GM21360 (cell line): Measurements from ENCODE around the gene SDR42E1.
"Not testable (repeated sequence)": the region's sequence is repeated elsewhere in the genome, so short reads cannot be mapped to it uniquely, and the experiment has no call there.

Experiments used
- ATAC-seq: cut with Tn5 transposase; IDR thresholded peaks from one replicate; pipeline ENCODE4 v1.9.1; 2021; ENCODE audit warnings: mild to moderate bottlenecking, moderate library complexity; ENCODE audit not compliant: unreplicated experiment

The SDR42E1 gene

DNA sequence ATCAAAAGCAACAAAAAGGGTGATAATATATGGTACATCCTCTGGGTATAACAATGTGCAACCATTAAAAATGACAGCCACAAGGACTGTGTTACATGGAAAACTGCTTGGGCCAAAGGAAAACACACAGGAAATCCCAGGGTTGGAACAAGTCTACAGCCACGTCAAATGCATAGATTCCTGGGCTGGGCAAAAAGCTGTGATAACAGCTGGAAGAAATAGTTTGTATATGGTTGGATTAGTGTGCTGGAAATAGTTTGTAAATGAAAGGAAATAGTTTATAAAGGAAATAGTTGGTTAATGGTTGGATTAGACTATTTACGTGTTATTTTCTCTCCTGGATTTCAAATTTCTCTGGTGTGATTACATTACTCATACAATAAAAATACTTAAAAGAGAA lies 26.4 kb upstream of the SDR42E1 start:
- no peak for ATAC-seq

- ATAC-seq: no peak
Observed at GRCh38 chr16:82037251-82037650, 26.0 kb upstream of the SDR42E1 start.

GRCh38 chr16:82034981-82035612 lies 23.8 kb upstream of the SDR42E1 start, which contains the start of gene HSD17B2:
Gene HSD17B2, plus strand, starts transcription at chr16:82035253. Its CDS starts 172 bp downstream, at chr16:82035425.
- no peak for ATAC-seq

GRCh38 chr16:82033683-82034300 lies 22.5 kb upstream of the SDR42E1 start:
- no peak for ATAC-seq

GRCh38 chr16:82033006-82033405 lies 21.7 kb upstream of the SDR42E1 start:
- ATAC-seq: no peak

- ATAC-seq: no peak
Observed at GRCh38 chr16:82031116-82032084, 20.1 kb upstream of the SDR42E1 start.

DNA sequence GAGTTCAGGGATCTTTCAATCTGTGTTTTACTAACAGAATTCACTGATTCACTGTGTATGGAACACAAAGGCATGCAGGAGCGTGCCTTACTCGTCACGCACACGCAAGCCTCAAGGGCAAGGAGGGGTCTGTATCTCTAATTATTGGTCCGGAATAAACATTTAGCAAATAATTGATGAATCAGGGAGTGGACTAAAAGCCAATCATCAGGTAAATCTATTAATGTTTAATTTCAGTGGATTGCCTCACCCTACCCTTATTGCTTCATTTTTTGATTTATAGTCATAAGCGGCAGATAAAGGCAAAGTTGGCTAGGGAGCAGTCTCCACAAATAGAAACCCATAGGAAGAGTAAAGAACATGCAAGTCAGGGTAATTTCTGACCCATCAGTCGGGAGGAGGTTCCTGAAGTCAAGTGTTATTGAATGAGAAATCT lies 16.4 kb upstream of the SDR42E1 start:
- no peak for ATAC-seq

DNA sequence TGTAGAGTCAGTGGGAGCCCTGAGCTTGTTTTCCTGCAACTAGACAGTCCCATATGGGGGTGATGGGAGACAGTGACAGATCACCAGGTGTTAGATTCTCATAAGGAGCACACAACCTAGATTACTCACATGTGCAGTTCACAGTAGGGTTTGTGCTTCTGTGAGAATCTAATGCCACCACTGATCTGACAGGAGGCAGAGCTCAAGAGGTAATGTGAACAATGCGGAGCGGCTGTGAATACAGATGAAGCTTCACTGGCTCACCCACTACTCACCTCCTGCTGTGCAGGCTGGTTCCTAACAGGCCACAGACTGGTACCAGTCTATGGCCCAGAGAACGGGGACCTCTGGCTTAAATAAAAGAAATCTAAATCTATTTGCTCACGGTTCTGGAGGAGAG lies 13.6 kb upstream of the SDR42E1 start:
- no peak for ATAC-seq

DNA sequence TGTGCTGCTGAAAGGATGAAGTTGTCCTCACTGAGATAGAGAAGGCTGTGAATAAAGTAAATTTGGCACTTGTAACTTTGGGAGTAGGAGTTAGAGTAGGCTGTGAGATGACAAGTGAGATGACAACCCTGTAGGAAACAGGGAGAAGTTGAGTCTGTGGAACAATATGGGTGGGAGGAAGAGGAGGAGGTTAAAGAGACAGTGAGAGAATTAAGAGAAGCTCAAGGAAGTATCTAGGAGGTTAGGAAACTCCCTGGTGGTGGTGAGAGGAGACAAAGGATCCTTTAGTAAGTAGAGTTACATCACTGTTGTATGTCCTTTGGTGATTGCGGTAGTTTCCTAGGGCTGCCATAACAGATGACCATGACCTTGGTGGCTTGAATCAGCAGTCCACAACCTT lies 13.0 kb upstream of the SDR42E1 start:
- no peak for ATAC-seq

DNA sequence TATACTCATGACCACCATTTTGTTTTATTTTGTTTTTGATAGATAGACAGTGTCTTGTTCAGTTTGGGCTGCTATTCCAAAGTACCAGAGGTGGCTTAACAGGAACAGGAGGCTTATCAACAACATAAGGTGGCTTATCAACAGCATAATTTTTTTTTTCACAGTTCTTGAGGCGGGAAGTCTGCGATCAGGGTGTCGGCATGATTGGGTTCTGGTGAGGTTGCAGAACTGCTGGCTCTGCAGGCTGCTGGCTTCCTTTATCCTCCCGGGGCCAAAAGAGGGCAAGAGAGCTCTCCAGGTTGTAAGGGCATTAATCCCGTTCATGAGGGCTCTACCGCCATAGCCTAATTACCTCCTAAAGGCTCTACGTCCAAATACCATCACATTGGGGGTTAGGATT lies 11.9 kb upstream of the SDR42E1 start:
- no peak for ATAC-seq

- ATAC-seq: no peak
Observed at GRCh38 chr16:82020051-82020450, 8.8 kb upstream of the SDR42E1 start.

GRCh38 chr16:82019535-82019934 lies 8.3 kb upstream of the SDR42E1 start:
- no peak for ATAC-seq

- ATAC-seq: no peak
Observed at GRCh38 chr16:82017911-82018568, 6.8 kb upstream of the SDR42E1 start.

GRCh38 chr16:82016964-82017363 lies 5.7 kb upstream of the SDR42E1 start:
- ATAC-seq: no peak

DNA sequence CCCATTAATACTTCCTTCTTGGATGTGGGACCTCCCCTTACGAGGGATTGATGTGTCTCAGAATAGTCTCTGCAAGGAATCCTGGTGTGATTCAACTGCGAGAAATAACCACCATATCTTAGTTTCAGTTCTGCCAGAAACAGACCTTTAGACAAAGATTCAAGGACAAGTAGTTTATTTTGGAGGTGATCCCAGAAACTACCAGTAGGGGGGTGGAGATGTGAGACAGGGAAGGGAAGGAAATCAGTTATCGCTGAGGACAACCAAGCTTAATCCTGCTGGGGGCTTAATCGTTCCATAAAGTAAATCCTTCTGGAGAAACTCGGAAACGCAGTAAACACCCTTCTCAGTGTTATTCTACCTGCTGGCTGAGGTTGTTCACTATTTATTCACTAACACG lies 5.0 kb upstream of the SDR42E1 start:
- no peak for ATAC-seq

GRCh38 chr16:82013139-82013538 lies 1.9 kb upstream of the SDR42E1 start:
- ATAC-seq: no peak

DNA sequence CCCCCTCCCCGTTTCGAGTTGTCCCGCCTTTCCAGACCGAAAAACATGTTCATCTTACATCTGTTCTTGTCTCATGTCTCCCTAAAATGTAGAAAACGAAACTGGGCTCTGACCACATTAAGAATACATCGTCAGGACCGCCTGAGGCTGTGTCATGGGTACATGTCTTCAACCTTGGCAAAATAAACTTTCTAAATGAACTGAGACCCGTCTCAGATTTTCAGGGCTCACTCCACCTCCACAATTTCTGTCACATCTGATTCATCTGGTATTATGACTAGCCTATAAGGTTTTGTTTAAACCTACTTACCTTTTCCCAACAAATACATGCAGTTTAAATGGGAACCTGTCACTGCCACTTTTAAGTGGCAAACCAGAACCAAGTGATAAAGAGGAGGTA lies 621 bp downstream of the SDR42E1 start:
- no peak for ATAC-seq

DNA sequence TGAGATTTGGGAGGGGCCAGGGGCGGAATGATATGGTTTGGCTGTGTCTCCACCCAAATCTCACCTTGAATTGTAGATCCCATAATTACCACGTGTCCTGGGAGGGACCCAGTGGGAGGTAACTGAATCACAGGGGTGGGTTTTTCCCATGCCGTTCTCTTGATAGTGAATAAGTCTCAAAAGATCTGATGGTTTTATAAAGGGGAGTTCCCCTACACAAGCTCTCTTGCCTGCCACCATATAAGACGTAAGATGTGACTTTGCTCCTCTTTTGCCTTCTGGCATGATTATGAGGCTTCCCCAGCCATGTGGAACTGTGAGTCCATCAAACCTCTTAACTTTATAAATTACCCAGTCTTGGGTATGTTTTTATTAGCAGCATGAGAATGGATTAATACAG lies 1.5 kb downstream of the SDR42E1 start:
- not testable (repeated sequence) for ATAC-seq

DNA sequence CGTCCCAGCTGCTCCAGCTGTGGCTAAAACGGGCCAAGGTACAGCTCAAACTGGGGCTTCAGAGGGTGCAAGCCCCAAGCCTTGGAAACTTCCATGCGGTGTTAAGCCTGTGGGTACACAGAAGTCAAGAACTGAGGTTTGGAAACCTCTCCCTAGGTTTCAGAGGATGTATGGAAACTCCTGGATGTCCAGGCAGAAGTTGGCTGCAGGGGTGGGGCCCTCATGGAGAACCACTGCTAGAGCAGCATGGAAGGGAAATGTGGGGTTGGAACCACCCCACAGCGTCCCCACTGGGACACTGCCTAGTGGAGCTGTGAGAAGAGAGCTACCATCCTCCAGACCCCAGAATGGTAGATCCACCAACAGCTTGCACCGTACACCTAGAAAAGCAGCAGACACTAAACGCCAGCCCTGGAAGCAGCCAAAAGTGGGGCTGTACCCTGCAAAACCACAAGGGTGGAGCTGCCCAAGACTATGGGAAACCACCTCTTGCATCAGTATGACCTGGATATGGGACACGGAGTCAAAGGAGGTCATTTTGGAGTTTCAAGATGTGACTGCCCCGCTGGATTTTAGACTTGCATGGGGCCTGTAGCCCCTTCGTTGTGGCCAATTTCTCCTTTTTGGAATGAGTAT lies 2.2 kb downstream of the SDR42E1 start:
- no peak for ATAC-seq

DNA sequence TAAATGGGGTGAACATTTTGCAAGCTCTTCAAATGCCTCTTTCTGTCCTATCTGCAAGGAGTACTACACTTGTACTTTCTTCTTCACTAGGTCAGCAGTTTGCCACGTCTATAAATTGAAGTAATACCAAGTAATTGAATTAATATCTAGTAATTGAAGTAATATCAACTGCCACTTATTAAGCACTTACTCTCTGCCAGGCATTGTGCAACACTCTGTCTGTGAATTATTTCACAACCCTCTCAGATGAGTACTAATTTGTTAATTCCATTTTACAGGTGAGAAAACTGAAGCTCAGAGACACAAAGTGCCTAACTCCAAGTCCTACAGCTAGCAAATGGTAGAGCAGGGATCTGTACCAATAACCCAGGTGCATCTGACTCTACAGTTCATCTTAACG lies 4.1 kb downstream of the SDR42E1 start:
- ATAC-seq: no peak

- ATAC-seq: no peak
Observed at GRCh38 chr16:82006036-82006435, 5.2 kb downstream of the SDR42E1 start.
